A549 treated with AZD2906 at 1 μM for 4 hours (cell line): ENCODE results near the gene SSX5. TPM values are rescaled to one million over a fixed set of nuclear protein-coding genes. Genes with fewer than 3 reads are reported as not detected.

Experiments
- total RNA-seq: library from RNA; stranded (reverse); fragments of 200-300 nt; extraction: Qiagen RNA extraction; gene quantifications from 5 replicates; pipeline ENCODE4 v1.2.3, GENCODE V29; 2022

The SSX5 gene, protein sequence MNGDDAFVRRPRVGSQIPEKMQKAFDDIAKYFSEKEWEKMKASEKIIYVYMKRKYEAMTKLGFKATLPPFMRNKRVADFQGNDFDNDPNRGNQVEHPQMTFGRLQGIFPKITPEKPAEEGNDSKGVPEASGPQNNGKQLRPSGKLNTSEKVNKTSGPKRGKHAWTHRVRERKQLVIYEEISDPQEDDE
- not detected in 5 replicates for total RNA-seq

DNA sequence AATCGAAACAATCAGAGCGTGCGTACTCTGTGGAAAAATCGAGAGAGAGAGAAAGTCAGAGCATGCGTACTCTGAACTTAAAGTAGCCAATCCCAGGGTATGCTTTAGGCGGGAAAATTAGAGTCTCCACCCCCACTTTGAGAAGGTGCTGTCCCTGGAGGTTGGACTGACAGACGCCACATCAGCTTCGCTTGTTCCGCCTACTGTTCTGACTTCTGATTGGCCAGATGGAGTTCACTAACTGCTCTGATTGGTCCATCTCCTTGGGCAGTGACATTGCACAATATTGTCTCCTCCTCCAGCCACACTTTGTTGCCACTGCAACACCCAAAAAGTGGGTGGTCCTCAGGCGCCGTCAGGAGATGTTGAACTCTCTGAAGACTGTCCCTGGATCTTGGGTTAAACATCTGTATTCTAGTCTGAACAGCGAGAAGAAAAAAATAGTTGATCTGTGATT lies at the start of gene SSX5:
SSX5 (minus strand) TSS at position 51 of the 457 bp plus-strand sequence. CDS start 1,437 bp downstream, outside the sequence.

Other genes starting within 250 kb of the SSX5 start
- 2.6 to 4.2 TPM (median 3.2 TPM) in 5 replicates for gene ZNF182, start 192.8 kb downstream of the SSX5 start, total RNA-seq
- gene SPACA5, start 189.8 kb downstream of the SSX5 start, total RNA-seq: not detected in 5 replicates
- gene ZNF630, start 125.2 kb downstream of the SSX5 start, total RNA-seq: 0.15 to 0.37 TPM (median 0.21 TPM) in 5 replicates
- not detected in 5 replicates for gene SPACA5B, start 66.2 kb downstream of the SSX5 start, total RNA-seq
- gene SSX1, start 58.6 kb upstream of the SSX5 start, total RNA-seq: 0.09 TPM in 1 of 5 replicates, not detected in the others
- gene SSX3, start 159.9 kb upstream of the SSX5 start, total RNA-seq: not detected in 5 replicates
- gene SSX4, start 186.7 kb upstream of the SSX5 start, total RNA-seq: not detected in 5 replicates
- not detected in 5 replicates for gene SSX4B, start 215.2 kb upstream of the SSX5 start, total RNA-seq